MG63 (cell line): ENCODE data around the gene NEK7. TPM values are rescaled to one million over a fixed set of nuclear protein-coding genes. Genes with fewer than 3 reads are reported as not detected.
"Not testable (repeated sequence)": the region's sequence is repeated elsewhere in the genome, so short reads cannot be mapped to it uniquely, and the experiment has no call there.

Source experiments
- DNase-seq: peaks from one replicate; pipeline ENCODE4 v3.0.0-alpha.2; 2020
- H3K27me3 ChIP-seq: fragments of 250-450 bp; sonication (Bioruptor Pico); 2 replicates; pipeline ENCODE4 v1.5.1; 2020; ENCODE audit warnings: mild to moderate bottlenecking, moderate library complexity
- H3K36me3 ChIP-seq: fragments of 250-450 bp; sonication (Bioruptor Pico); 2 replicates; pipeline ENCODE4 v1.5.1; 2020; ENCODE audit warnings: mild to moderate bottlenecking, moderate library complexity
- H3K4me3 ChIP-seq: fragments of 250-450 bp; sonication (Bioruptor Pico); 2 replicates; pipeline ENCODE4 v1.5.1; 2020; ENCODE audit warnings: mild to moderate bottlenecking, moderate library complexity
- H3K9me3 ChIP-seq: fragments of 250-450 bp; sonication (Bioruptor Pico); 2 replicates; pipeline ENCODE4 v1.5.1; 2020; ENCODE audit warnings: mild to moderate bottlenecking, moderate library complexity
- total RNA-seq: library from RNA; depleted of rRNA; stranded (reverse); fragments of >200 nt; shearing (Covaris generic); gene quantifications from 2 replicates; pipeline ENCODE4 v1.2.3, GENCODE V29; 2014; ENCODE audit warnings: low replicate concordance

The NEK7 gene
- total RNA-seq, 1 experiment from 2014 or later, result 242 TPM

DNA sequence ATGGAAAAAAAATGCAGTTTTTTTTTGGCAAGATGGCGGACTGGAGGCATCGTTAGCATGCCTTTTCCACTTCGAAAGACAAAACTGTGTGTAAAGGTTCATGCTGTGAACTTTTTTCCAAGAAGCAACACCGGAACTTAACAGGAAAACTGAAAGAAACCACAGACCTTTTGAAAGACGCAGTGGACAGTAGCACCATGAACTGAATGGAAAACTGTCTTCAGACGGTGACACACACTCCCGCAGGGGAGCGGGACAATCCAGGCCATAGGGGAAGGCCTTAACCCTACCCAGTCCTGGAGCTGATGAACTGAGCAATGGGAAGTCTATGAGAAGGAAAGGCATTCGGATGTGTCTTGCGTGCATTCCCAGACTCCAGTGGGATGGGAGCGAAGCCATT, 54.9 kb downstream of the NEK7 start:
- Histone ChIP-seq H3K27me3 (no peaks in the 10 kb centered on the region), H3K4me3 (no peak overlapping the region), H3K9me3 (peaks cover 39% of the 10 kb centered on the region), H3K36me3 (peaks cover 62% of the 10 kb centered on the region)
- DNase-seq, result no peak

GRCh38 chr1:198212126-198212525, 55.3 kb downstream of the NEK7 start:
- Histone ChIP-seq H3K27me3 (no peaks in the 10 kb centered on the region), H3K9me3 (peaks cover 43% of the 10 kb centered on the region), H3K36me3 (peaks cover 65% of the 10 kb centered on the region), H3K4me3 (no peak overlapping the region)
- DNase-seq, result no peak

DNA sequence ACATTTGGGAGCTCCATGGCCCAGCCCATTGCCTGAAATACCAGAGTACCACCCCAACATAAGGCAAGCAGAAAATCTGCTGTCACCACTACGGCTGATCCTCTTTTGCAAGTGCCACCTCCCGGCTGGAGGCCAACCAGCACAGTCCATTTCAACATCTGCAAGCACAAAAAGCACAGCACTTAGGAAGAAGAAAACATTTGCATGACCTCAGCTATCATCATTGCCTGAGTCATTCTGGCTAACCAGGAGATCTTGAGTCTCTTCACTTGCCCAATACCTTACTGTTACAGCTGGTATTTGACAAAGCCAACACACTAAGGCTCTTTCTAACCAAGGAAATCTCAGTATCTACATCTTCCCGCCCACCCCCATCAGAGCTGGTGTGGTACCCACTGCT, 55.9 kb downstream of the NEK7 start:
- H3K4me3 ChIP-seq, result no peak overlapping the region
- DNase-seq, result peak; percentile 33
- no peaks in the 10 kb centered on the region for H3K27me3 ChIP-seq
- H3K36me3 ChIP-seq, result peaks cover 62% of the 10 kb centered on the region
- peaks cover 46% of the 10 kb centered on the region for H3K9me3 ChIP-seq

GRCh38 chr1:198214924-198215323, 58.1 kb downstream of the NEK7 start:
- DNase-seq, result no peak
- Histone ChIP-seq H3K36me3 (peaks cover 59% of the 10 kb centered on the region), H3K27me3 (no peaks in the 10 kb centered on the region)

GRCh38 chr1:198220428-198220827, 63.6 kb downstream of the NEK7 start:
- Histone ChIP-seq H3K4me3 (no peak overlapping the region), H3K9me3 (peaks cover 26% of the 10 kb centered on the region), H3K36me3 (peaks cover 47% of the 10 kb centered on the region), H3K27me3 (no peaks in the 10 kb centered on the region)
- DNase-seq, result peak; percentile 36

More at GRCh38 chr1:198214924-198215323, 58.1 kb downstream of the NEK7 start:
- Histone ChIP-seq H3K4me3 (no peak overlapping the region), H3K9me3 (peaks cover 50% of the 10 kb centered on the region)

- not testable (repeated sequence) for H3K9me3 ChIP-seq, DNase-seq, H3K4me3 ChIP-seq, H3K27me3 ChIP-seq
- peaks cover 51% of the 10 kb centered on the region for H3K36me3 ChIP-seq
Observed at GRCh38 chr1:198227010-198227409, 70.2 kb downstream of the NEK7 start.

DNA sequence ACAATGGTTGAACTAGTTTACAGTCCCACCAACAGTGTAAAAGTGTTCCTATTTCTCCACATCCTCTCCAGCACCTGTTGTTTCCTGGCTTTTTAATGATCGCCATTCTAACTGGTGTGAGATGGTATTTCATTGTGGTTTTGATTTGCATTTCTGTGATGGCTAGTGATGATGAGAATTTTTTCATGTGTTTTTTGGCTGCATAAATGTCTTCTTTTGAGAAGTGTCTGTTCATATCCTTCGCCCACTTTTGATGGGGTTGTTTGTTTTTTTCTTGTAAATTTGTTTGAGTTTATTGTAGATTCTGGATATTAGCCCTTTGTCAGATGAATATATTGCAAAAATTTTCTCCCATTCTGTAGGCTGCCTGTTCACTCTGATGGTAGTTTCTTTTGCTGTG, 70.7 kb downstream of the NEK7 start:
- H3K9me3 ChIP-seq, H3K27me3 ChIP-seq, H3K4me3 ChIP-seq, DNase-seq: not testable (repeated sequence)
- H3K36me3 ChIP-seq, result peaks cover 47% of the 10 kb centered on the region

GRCh38 chr1:198228925-198229324, 72.1 kb downstream of the NEK7 start:
- no peak for DNase-seq
- Histone ChIP-seq H3K27me3 (no peaks in the 10 kb centered on the region), H3K36me3 (peaks cover 41% of the 10 kb centered on the region), H3K4me3 (no peak overlapping the region), H3K9me3 (peaks cover 9% of the 10 kb centered on the region)

DNA sequence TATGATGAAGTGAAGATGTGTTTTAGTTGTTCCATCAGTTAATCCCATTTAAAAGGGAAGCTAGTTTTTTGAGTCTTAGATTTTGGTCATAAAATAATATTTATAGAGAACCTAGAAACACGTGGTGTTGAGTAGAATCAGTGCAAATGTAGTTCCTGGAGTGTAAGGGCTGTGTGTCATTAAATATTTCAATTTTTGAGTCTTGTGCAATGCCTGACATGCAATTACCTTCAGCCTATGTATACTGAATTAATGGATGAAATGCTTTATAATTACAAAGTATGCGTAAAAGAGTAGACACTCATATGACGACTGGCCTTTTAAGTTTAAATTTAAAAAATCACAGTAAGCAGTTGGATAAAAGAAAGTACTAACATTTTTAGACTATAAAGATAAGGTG, 75.0 kb downstream of the NEK7 start:
- Histone ChIP-seq H3K27me3 (no peaks in the 10 kb centered on the region), H3K36me3 (peaks cover 51% of the 10 kb centered on the region), H3K9me3 (peaks cover 21% of the 10 kb centered on the region), H3K4me3 (no peak overlapping the region)
- DNase-seq, result no peak

DNA sequence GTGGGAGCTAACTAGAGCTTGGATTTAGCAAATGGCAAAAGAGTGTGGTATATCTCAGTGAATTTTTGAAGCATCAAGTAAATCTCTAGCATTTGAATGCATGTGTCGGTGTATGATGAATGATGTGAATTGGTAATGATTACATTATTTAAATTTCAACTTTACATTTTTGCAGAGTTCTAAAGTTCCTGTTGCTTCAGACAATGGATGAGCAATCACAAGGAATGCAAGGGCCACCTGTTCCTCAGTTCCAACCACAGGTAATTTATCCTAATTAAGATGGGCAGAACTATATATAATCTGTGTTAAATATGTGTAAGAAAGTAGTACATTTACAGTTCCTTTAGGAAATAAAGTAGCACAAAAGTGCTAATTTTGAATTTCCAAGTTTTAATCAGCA, 75.6 kb downstream of the NEK7 start:
- H3K4me3 ChIP-seq, result no peak overlapping the region
- no peak for DNase-seq
- H3K9me3 ChIP-seq, result peaks cover 22% of the 10 kb centered on the region
- peaks cover 53% of the 10 kb centered on the region for H3K36me3 ChIP-seq
- no peaks in the 10 kb centered on the region for H3K27me3 ChIP-seq

DNA sequence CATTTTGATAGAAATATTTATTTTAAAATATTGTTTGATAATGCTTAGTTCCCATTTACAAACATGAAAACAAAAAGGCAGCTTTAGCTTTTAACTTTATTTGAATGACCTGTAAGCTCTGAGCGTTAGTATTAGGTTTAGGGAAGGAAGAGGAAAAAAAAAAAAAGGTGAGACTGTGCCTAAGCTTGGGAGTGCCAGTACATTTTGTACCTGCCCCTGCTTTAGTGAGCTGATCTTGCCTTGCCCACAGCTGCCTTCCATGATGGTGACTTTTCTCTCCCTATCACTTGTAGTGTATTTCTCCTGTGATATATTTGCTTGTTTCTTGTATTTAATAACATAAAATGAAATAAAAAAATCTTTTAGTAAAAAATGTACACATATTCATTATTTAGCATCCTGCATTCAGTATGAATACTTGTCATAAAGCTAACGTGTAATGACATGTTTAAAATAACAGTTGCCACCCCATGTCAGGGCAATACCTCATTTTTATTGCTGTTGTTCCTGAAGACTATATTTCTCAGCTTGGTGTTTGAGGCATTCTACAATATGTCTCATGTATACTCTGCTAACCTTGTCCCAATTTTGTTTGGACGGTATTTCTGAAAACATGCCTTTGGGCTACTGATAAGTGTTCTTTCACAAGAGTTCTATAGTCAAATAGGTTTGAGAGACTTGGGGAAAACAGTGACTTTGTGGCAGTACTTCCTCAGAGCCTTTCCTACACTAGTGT, 76.3 kb downstream of the NEK7 start:
- DNase-seq, result no peak

GRCh38 chr1:198234520-198235251, 77.9 kb downstream of the NEK7 start:
- H3K9me3 ChIP-seq, result peaks cover 18% of the 10 kb centered on the region
- no peak overlapping the region for H3K4me3 ChIP-seq
- no peak for DNase-seq
- H3K36me3 ChIP-seq, result peaks cover 67% of the 10 kb centered on the region
- H3K27me3 ChIP-seq, result no peaks in the 10 kb centered on the region

More for the DNA sequence above, 76.3 kb downstream of the NEK7 start:
- Histone ChIP-seq H3K36me3 (peaks cover 59% of the 10 kb centered on the region), H3K27me3 (no peaks in the 10 kb centered on the region), H3K9me3 (peaks cover 19% of the 10 kb centered on the region), H3K4me3 (no peak overlapping the region)

DNA sequence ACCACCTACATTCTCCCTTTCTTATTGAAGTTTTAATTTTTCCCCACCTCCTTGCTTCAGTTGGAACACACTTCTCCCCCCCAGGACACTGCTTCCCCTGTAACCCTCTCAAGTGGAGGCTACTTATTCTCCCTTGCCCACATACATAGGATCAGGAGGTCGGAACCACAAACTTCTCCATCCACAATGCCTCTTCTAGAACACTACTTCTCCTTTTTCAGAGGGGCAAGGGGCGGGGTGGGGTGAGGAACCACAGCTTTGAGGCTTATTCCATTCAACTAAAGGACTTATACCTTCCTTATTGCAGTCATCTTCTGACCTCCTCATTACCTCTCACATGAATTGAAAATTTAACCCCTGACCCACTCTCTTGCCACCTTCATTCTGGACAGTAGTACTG, 81.3 kb downstream of the NEK7 start:
- Histone ChIP-seq H3K4me3 (no peak overlapping the region), H3K9me3 (peaks cover 16% of the 10 kb centered on the region), H3K36me3 (peaks cover 66% of the 10 kb centered on the region), H3K27me3 (no peaks in the 10 kb centered on the region)
- no peak for DNase-seq

- Histone ChIP-seq H3K36me3 (peaks cover 49% of the 10 kb centered on the region), H3K27me3 (no peaks in the 10 kb centered on the region)
Observed at GRCh38 chr1:198241553-198241952, 84.8 kb downstream of the NEK7 start.

GRCh38 chr1:198244772-198245171, 88.0 kb downstream of the NEK7 start:
- Histone ChIP-seq H3K36me3 (peaks cover 31% of the 10 kb centered on the region), H3K4me3 (no peak overlapping the region), H3K9me3 (peaks cover 5% of the 10 kb centered on the region), H3K27me3 (no peaks in the 10 kb centered on the region)
- no peak for DNase-seq

More at GRCh38 chr1:198241553-198241952, 84.8 kb downstream of the NEK7 start:
- Histone ChIP-seq H3K4me3 (no peak overlapping the region), H3K9me3 (peaks cover 3% of the 10 kb centered on the region)
- DNase-seq, result no peak

DNA sequence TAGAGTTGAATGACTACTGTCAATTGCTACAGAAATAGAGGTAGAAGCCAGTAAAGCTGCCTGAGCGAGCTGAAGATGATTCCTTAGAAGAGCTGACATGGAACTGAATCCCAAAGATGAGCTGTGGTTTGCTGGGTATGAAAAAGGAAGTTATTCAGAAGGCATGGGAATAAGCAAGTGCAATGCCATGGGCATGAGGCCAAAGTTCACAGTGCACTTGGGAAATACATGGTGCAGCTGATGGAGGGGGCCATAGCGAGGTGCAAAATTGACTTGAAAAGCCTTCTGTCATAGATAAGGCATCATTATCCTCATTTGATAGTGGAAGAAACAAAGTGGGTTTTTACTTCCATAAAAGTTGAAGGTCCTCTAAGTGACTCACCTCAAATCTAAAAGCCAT, 88.6 kb downstream of the NEK7 start:
- Histone ChIP-seq H3K27me3 (no peaks in the 10 kb centered on the region), H3K4me3 (no peak overlapping the region), H3K9me3 (peaks cover 5% of the 10 kb centered on the region), H3K36me3 (peaks cover 27% of the 10 kb centered on the region)
- DNase-seq, result no peak

GRCh38 chr1:198246337-198246736, 89.5 kb downstream of the NEK7 start:
- Histone ChIP-seq H3K36me3 (peaks cover 23% of the 10 kb centered on the region), H3K27me3 (no peaks in the 10 kb centered on the region), H3K9me3 (peaks cover 5% of the 10 kb centered on the region), H3K4me3 (no peak overlapping the region)
- DNase-seq, result no peak

- Histone ChIP-seq H3K4me3 (peak overlapping the region; percentile 14; the same call in 1 of the 2 replicates), H3K27me3 (no peaks in the 10 kb centered on the region), H3K9me3 (peaks cover 5% of the 10 kb centered on the region), H3K36me3 (peaks cover 17% of the 10 kb centered on the region)
- no peak for DNase-seq
Observed at GRCh38 chr1:198253259-198253658, 96.5 kb downstream of the NEK7 start.
